Endothelial cell (in vitro differentiated cells): ENCODE results near the gene RPS5. TPM values are rescaled to one million over a fixed set of nuclear protein-coding genes. Genes with fewer than 3 reads are reported as not detected.

Experiments used
- DNase-seq: peaks from one replicate; pipeline ENCODE4 v3.0.0; 2021; ENCODE audit warnings: low spot score
- H3K27ac Mint-ChIP-seq: one replicate; pipeline ENCODE4 v1.8.0; 2021; ENCODE audit warnings: mixed read lengths, inconsistent platforms; ENCODE audit not compliant: unreplicated experiment
- H3K27me3 Mint-ChIP-seq: one replicate; pipeline ENCODE4 v1.8.0; 2021; ENCODE audit warnings: mild to moderate bottlenecking, moderate library complexity, mixed read lengths, inconsistent platforms; ENCODE audit not compliant: unreplicated experiment
- H3K36me3 Mint-ChIP-seq: one replicate; pipeline ENCODE4 v1.8.0; 2021; ENCODE audit warnings: mild to moderate bottlenecking, low read depth, mixed read lengths, inconsistent platforms; ENCODE audit not compliant: unreplicated experiment
- H3K4me1 Mint-ChIP-seq: one replicate; pipeline ENCODE4 v1.8.0; 2021; ENCODE audit warnings: mild to moderate bottlenecking, mixed read lengths, inconsistent platforms; ENCODE audit not compliant: unreplicated experiment
- H3K4me3 Mint-ChIP-seq: one replicate; pipeline ENCODE4 v1.8.0; 2021; ENCODE audit warnings: mild to moderate bottlenecking, mixed read lengths, inconsistent platforms; ENCODE audit not compliant: unreplicated experiment
- H3K9me3 Mint-ChIP-seq: one replicate; pipeline ENCODE4 v1.8.0; 2021; ENCODE audit warnings: mixed read lengths, inconsistent platforms; ENCODE audit not compliant: unreplicated experiment
- total RNA-seq: library from RNA; stranded (reverse); fragmentation: NEBNext Ultra II Directional; extraction: Animal tissue kit (Norgen Biotek cat#: 25700); gene quantifications from one replicate; pipeline ENCODE4 v1.2.1, GENCODE V29; 2021; ENCODE audit not compliant: unreplicated experiment
- TF ChIP-seq, protein P1 (sequence below): fragments of 200-600 bp; sonication (generic); IDR thresholded peaks from one replicate; pipeline ENCODE4 v1.5.0; 2021; ENCODE audit warnings: antibody characterized with exemption; ENCODE audit not compliant: unreplicated experiment

The RPS5 gene
- total RNA-seq, 1 donor from 2014 or later = 1,047 TPM

DNA sequence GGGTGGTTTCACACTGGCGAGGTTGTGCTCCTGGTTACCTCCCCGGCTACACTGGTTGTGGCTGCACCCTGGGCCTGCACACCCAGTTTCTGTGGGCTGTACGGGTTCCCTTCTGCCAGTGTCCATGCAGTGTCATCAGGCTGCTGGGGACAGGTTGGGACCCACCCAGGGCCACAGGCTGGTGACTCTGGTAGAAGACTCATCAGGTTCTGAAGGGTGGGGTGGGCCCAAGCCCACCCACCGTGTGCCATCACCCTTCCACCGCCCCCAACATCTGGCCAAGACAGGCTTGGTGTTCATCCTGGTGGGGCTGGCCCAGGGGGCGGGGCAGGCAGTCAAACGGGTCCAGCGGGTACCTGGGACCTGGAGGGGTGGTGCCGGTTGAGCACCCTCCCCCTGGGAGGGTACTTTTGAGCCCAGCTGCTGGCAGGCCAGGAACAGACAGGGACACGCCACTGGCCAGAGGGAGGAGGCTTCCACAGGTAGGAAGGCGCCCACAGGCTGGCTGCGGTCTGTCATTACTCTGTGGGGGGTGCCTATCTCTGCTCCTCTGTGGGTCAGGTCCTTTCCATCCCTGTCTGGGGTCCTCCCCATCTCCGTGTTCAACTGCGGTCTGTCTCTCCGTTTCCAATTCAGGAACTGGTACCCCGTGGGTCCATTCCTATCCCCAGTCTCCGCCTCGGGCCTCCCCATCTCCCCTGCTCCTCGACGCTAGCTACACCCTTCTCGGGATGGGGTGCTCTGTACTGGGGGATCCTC lies 8.3 kb downstream of the RPS5 start, which contains the start of gene RNF225:
RNF225 (plus strand) TSS at position 437 of the 759 bp plus-strand sequence. CDS start 434 bp downstream, outside the sequence.
- peak within 1 kb of the TSS; percentile 73 for H3K27ac Mint-ChIP-seq
- peaks cover 23% of the 10 kb centered on the region for H3K36me3 Mint-ChIP-seq
- TF ChIP-seq, protein P1, sequence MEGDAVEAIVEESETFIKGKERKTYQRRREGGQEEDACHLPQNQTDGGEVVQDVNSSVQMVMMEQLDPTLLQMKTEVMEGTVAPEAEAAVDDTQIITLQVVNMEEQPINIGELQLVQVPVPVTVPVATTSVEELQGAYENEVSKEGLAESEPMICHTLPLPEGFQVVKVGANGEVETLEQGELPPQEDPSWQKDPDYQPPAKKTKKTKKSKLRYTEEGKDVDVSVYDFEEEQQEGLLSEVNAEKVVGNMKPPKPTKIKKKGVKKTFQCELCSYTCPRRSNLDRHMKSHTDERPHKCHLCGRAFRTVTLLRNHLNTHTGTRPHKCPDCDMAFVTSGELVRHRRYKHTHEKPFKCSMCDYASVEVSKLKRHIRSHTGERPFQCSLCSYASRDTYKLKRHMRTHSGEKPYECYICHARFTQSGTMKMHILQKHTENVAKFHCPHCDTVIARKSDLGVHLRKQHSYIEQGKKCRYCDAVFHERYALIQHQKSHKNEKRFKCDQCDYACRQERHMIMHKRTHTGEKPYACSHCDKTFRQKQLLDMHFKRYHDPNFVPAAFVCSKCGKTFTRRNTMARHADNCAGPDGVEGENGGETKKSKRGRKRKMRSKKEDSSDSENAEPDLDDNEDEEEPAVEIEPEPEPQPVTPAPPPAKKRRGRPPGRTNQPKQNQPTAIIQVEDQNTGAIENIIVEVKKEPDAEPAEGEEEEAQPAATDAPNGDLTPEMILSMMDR = no peak
- peaks cover 2% of the 10 kb centered on the region for H3K4me1 Mint-ChIP-seq
- DNase-seq = no peak
- H3K27me3 Mint-ChIP-seq = peaks cover 10% of the 10 kb centered on the region
- peak within 1 kb of the TSS; percentile 69 for H3K4me3 Mint-ChIP-seq
- H3K9me3 Mint-ChIP-seq = no peaks in the 10 kb centered on the region

DNA sequence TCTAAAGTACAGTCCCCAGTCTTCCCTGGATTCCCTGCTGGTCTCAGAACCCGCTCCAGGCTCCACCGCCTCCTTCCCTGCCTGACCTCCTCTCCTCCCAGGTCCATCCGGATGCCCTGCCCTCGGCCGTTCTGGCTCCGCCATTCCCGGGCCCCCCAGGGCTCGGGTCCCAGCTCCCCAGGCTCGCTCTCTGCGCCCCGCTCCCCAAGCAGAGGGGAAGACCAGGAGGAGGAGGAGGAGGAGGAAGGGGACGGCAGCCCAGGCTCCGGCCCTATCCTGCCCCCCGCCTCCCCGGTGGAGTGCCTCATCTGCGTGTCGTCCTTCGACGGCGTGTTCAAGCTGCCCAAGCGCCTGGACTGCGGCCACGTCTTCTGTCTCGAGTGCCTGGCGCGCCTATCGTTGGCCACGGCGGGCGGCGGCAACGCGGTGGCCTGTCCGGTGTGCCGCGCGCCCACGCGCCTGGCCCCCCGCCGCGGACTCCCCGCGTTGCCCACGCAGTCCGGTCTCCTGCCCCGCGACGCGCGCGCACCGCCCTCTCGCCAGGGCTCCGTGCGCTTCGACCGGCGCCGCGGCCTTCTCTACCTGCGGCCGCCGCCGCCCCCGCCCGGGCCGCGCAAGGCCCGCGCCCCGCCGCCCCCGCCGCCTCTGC lies 9.0 kb downstream of the RPS5 start:
- Mint-ChIP-seq H3K4me1 (peaks cover 4% of the 10 kb centered on the region), H3K36me3 (peaks cover 19% of the 10 kb centered on the region), H3K27me3 (peaks cover 10% of the 10 kb centered on the region), H3K9me3 (no peaks in the 10 kb centered on the region), H3K27ac (no peak overlapping the region), H3K4me3 (no peak overlapping the region)
- DNase-seq = no peak
- TF ChIP-seq, protein P1 = no peak

- no peak overlapping the region for H3K4me3 Mint-ChIP-seq
- H3K9me3 Mint-ChIP-seq = no peaks in the 10 kb centered on the region
- H3K27me3 Mint-ChIP-seq = peaks cover 10% of the 10 kb centered on the region
- TF ChIP-seq, protein P1 = no peak
- peaks cover 4% of the 10 kb centered on the region for H3K4me1 Mint-ChIP-seq
- DNase-seq = no peak
- H3K27ac Mint-ChIP-seq = no peak overlapping the region
- peaks cover 19% of the 10 kb centered on the region for H3K36me3 Mint-ChIP-seq
These were observed 9.8 kb downstream of the RPS5 start for GRCh38 chr19:58396691-58397532.

DNA sequence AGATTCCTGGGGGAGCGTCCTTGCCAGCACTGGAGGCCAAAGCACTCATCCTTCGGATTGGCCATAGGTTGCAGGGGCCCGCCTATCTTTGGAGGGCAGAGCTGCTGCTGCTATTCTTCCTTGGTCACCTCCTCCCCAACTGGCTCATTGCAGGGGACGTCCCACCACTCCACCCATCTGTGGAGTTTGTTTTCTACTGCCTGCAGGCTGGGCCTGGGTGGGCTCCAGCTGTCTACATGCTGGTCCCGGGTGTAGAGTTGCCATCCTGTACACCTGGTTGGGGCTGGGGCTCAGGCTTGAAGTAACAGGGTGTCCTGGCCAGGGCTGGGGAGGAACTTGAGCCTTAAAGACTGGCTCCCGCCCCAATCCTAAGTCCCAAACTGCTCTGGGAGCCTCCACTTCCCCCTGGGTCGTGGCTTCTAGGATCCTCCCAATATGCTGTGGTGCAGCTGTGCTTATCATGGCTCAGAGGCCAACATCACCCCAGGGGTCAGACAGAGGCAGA lies 10.5 kb downstream of the RPS5 start:
- H3K4me1 Mint-ChIP-seq = peaks cover 4% of the 10 kb centered on the region
- peaks cover 10% of the 10 kb centered on the region for H3K27me3 Mint-ChIP-seq
- H3K4me3 Mint-ChIP-seq = no peak overlapping the region
- TF ChIP-seq, protein P1 = no peak
- H3K27ac Mint-ChIP-seq = no peak overlapping the region
- DNase-seq = no peak
- H3K36me3 Mint-ChIP-seq = peaks cover 19% of the 10 kb centered on the region
- H3K9me3 Mint-ChIP-seq = no peaks in the 10 kb centered on the region
